K562 (cell line): ENCODE results near the gene NAE1. TPM values are rescaled to one million over a fixed set of nuclear protein-coding genes. Genes with fewer than 3 reads are reported as not detected.
A peak's percentile ranks its signal among the peaks of the same experiment; 100 is the strongest.

Source experiments
- ATF1 ChIP-seq, 2 experiments: fragments of 450-650 bp in 1 of 2; IDR thresholded peaks; 2 replicates each; pipeline ENCODE4 v1.6.1; 2016; ENCODE audit warnings: missing compliant biosample characterization in 1 of 2, missing genetic modification characterization in 1 of 2
- ATF7 ChIP-seq: fragments of 450-650 bp; IDR thresholded peaks from 2 replicates; pipeline ENCODE4 v1.7.1; 2014; ENCODE audit warnings: mild to moderate bottlenecking, moderate library complexity
- BHLHE40 ChIP-seq: IDR thresholded peaks from 2 replicates; pipeline ENCODE4 v1.6.1; 2011; ENCODE audit warnings: low read length, improper control_type of control experiment
- CC2D1A ChIP-seq: fragments of 450-650 bp; IDR thresholded peaks from 2 replicates; pipeline ENCODE4 v1.6.1; 2017; ENCODE audit warnings: mild to moderate bottlenecking
- FOXA3 ChIP-seq, 2 experiments: fragments of 450-650 bp in 1 of 2; sonication (generic) in 1 of 2; formaldehyde crosslinking; IDR thresholded peaks in 1 of 2; conservative IDR thresholded peaks in 1 of 2; 2 replicates each; pipeline versions ENCODE4 v1.4.0 to v1.8.0; 2020 to 2022; ENCODE audit warnings: mild to moderate bottlenecking in 2 of 2, missing genetic modification reagents in 1 of 2
- MXI1 ChIP-seq: IDR thresholded peaks from 2 replicates; pipeline ENCODE4 v1.6.1; 2011; ENCODE audit warnings: low read depth, mild to moderate bottlenecking, improper control_type of control experiment, low read length
- MYC ChIP-seq, 2 experiments: fragments of 250-450 bp in 1 of 2; sonication (Bioruptor Pico) in 1 of 2; IDR thresholded peaks; 2 replicates each; pipeline versions ENCODE4 v1.5.1 to v1.6.1; 2012 to 2021; ENCODE audit warnings: low read depth in 2 of 2, borderline replicate concordance in 1 of 2, improper control_type of control experiment in 1 of 2, low read length in 1 of 2, mild to moderate bottlenecking in 1 of 2, moderate library complexity in 1 of 2
- NR3C1 ChIP-seq: sonication (generic); formaldehyde crosslinking; IDR thresholded peaks from 2 replicates; pipeline ENCODE4 v1.8.1; 2022; ENCODE audit warnings: missing genetic modification reagents
- PML ChIP-seq: IDR thresholded peaks from 2 replicates; pipeline ENCODE4 v1.6.1; 2012; ENCODE audit warnings: low read length, inconsistent platforms
- RBBP5 ChIP-seq: fragments of 200-600 bp; sonication (generic); IDR thresholded peaks from 2 replicates; pipeline ENCODE4 v1.6.1; 2012; ENCODE audit warnings: borderline replicate concordance, mild to moderate bottlenecking, low read length, control low read depth, inconsistent platforms; ENCODE audit not compliant: insufficient read depth, poor library complexity, severe bottlenecking
- RFX7 ChIP-seq: fragments of 250-450 bp; sonication (Bioruptor Pico); IDR thresholded peaks from 2 replicates; pipeline ENCODE4 v1.5.1; 2021; ENCODE audit warnings: mild to moderate bottlenecking
- ZFP36 ChIP-seq: fragments of 150-350 bp; IDR thresholded peaks from 2 replicates; pipeline ENCODE4 v1.6.1; 2018; ENCODE audit warnings: low read length, low read depth; ENCODE audit not compliant: partially characterized antibody
- ZNF274 ChIP-seq: IDR thresholded peaks from 2 replicates; pipeline ENCODE4 v1.6.1; 2011; ENCODE audit warnings: low read depth, mild to moderate bottlenecking, low read length, moderate library complexity, borderline replicate concordance
- ZNF324 ChIP-seq: fragments of 250-450 bp; sonication (Bioruptor Pico); IDR thresholded peaks from 2 replicates; pipeline ENCODE4 v1.4.0; 2020; ENCODE audit warnings: mild to moderate bottlenecking
- ZNF584 ChIP-seq: fragments of 200-800 bp; sonication (Bioruptor generic); IDR thresholded peaks from 2 replicates; pipeline ENCODE4 v1.6.1; 2016; ENCODE audit warnings: low read depth, mild to moderate bottlenecking, missing genetic modification characterization, missing compliant biosample characterization
- ZNF79 ChIP-seq: fragments of 250-450 bp; sonication (Bioruptor Pico); IDR thresholded peaks from 2 replicates; pipeline ENCODE4 v1.4.0; 2020; ENCODE audit warnings: low read depth, mild to moderate bottlenecking, moderate library complexity
- polyA plus RNA-seq, 8 experiments: library from polyadenylated mRNA; depleted of rRNA in 4 of 8; stranded (reverse) in 5 of 8; unstranded in 3 of 8; fragments of >200 nt; fragmentation: Nextera tagmentation in 2 of 8; fragmentation: Illumina TruSeq in 1 of 8; extraction: Ambion mirVana in 2 of 8; extraction: Trizol in 1 of 8; gene quantifications; 2 replicates each; pipeline versions ENCODE4 v1.2.1 to v1.2.3, GENCODE V29; 2011 to 2014; ENCODE audit warnings: inconsistent platforms in 1 of 8, missing spikeins in 1 of 8
- total RNA-seq, 7 experiments: library from RNA; depleted of rRNA in 6 of 7; stranded (reverse); fragments of >200 nt in 6 of 7; fragmentation: Illumina TruSeq in 2 of 7; extraction: Trizol in 2 of 7; gene quantifications; 2 replicates each; pipeline versions ENCODE4 v1.2.1 to v1.2.3, GENCODE V29; 2011 to 2021; ENCODE audit warnings: low replicate concordance in 1 of 7
- TF ChIP-seq, protein P1 (sequence below): fragments of 450-650 bp; IDR thresholded peaks from 2 replicates; pipeline ENCODE4 v1.6.1; 2017; ENCODE audit warnings: antibody characterized with exemption, mild to moderate bottlenecking
- TF ChIP-seq, protein P2 (sequence below): fragments of 250-450 bp; sonication (Bioruptor Pico); IDR thresholded peaks from 2 replicates; pipeline ENCODE4 v1.5.0; 2020; ENCODE audit warnings: mild to moderate bottlenecking
- TF ChIP-seq, protein P3 (sequence below): IDR thresholded peaks from 2 replicates; pipeline ENCODE4 v1.6.1; 2011; ENCODE audit warnings: borderline replicate concordance, low read depth, mild to moderate bottlenecking, moderate library complexity, low read length; ENCODE audit not compliant: insufficient read depth, poor library complexity, severe bottlenecking

Gene NAE1
- total and polyA plus RNA-seq, 9 of the 15 experiments (the other 6 are each of a cell fraction or from before 2014, with no cell fraction given): 165 to 294 (median 230) TPM

DNA sequence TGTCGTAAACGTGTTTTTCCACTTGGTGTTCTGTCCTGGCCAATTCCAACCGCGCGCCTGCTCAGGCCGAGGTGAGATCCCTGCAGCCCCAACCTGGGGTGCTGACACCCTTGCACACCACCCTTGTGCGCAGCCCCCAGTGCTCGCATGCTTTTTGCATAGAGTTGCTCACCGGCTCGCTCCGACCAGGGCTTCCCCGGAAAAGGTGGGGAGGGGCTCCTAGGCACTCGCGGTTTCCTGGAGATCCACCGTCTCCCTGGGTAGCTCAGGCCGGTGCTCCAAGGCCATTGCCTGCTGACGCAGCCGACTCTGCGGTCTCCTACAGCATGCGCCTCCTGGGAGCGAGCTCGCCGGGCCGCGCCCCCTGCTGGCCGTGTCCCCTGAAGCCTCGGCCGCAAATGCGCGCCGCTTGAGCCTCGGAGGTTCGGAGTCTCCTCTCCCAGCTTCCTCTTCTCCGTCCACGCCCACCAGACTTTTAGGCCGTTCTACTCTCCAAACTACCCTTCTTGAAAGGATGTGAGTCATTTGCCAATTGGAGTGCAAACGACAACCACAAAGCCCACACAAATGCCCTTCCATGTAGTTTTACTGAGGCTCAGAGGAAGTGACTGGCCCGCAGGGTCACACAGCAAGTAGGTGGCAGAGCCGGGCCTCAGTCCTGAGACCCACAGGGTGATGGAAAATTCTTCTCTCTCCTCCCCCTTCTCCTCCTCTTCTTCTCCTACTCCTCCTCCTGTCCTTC lies 42.3 kb upstream of the NAE1 start (continued):
- TF ChIP-seq, protein P1, sequence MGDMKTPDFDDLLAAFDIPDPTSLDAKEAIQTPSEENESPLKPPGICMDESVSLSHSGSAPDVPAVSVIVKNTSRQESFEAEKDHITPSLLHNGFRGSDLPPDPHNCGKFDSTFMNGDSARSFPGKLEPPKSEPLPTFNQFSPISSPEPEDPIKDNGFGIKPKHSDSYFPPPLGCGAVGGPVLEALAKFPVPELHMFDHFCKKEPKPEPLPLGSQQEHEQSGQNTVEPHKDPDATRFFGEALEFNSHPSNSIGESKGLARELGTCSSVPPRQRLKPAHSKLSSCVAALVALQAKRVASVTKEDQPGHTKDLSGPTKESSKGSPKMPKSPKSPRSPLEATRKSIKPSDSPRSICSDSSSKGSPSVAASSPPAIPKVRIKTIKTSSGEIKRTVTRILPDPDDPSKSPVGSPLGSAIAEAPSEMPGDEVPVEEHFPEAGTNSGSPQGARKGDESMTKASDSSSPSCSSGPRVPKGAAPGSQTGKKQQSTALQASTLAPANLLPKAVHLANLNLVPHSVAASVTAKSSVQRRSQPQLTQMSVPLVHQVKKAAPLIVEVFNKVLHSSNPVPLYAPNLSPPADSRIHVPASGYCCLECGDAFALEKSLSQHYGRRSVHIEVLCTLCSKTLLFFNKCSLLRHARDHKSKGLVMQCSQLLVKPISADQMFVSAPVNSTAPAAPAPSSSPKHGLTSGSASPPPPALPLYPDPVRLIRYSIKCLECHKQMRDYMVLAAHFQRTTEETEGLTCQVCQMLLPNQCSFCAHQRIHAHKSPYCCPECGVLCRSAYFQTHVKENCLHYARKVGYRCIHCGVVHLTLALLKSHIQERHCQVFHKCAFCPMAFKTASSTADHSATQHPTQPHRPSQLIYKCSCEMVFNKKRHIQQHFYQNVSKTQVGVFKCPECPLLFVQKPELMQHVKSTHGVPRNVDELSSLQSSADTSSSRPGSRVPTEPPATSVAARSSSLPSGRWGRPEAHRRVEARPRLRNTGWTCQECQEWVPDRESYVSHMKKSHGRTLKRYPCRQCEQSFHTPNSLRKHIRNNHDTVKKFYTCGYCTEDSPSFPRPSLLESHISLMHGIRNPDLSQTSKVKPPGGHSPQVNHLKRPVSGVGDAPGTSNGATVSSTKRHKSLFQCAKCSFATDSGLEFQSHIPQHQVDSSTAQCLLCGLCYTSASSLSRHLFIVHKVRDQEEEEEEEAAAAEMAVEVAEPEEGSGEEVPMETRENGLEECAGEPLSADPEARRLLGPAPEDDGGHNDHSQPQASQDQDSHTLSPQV: peak; percentile 88
- TF ChIP-seq RFX7 (no peak), ZFP36 (peak; percentile 79), MXI1 (peak; percentile 41; the same call in 1 of the 2 replicates), ZNF274 (no peak), RBBP5 (peak; percentile 56), ZNF324 (CRISPR knock-in tag) (no peak), CC2D1A (peak; percentile 27; the same call in 1 of the 2 replicates), PML (peak; percentile 16; the same call in 1 of the 2 replicates), ATF1 (CRISPR knock-in tag; IDR thresholded peaks at IDR 0.05) (no peak), ATF1 (tag; IDR thresholded peaks at IDR 0.05) (peak; percentile 88), ATF7 (peak; percentile 81; the same call in 1 of the 2 replicates), BHLHE40 (peak; percentile 78), ZNF79 (CRISPR knock-in tag) (no peak), FOXA3 (CRISPR knock-in tag; conservative IDR thresholded peaks at IDR 0.05 in 1 of 2, IDR thresholded peaks at IDR 0.05 in 1 of 2) (no peak), NR3C1 (CRISPR knock-in tag) (0 out of 2 replicates have a peak, but pooled peaks have one; percentile 34), ZNF584 (CRISPR knock-in tag) (no peak), MYC (IDR thresholded peaks at IDR 0.05; ENCODE audit: low read depth, low read length) (peak; percentile 94), MYC (CRISPR knock-in tag; IDR thresholded peaks at IDR 0.05; ENCODE audit: borderline replicate concordance, low read depth) (0 out of 2 replicates have a peak, but pooled peaks have one; percentile 49)
- TF ChIP-seq, protein P2, sequence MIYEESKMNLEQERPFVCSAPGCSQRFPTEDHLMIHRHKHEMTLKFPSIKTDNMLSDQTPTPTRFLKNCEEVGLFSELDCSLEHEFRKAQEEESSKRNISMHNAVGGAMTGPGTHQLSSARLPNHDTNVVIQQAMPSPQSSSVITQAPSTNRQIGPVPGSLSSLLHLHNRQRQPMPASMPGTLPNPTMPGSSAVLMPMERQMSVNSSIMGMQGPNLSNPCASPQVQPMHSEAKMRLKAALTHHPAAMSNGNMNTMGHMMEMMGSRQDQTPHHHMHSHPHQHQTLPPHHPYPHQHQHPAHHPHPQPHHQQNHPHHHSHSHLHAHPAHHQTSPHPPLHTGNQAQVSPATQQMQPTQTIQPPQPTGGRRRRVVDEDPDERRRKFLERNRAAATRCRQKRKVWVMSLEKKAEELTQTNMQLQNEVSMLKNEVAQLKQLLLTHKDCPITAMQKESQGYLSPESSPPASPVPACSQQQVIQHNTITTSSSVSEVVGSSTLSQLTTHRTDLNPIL: no peak
- TF ChIP-seq, protein P3, sequence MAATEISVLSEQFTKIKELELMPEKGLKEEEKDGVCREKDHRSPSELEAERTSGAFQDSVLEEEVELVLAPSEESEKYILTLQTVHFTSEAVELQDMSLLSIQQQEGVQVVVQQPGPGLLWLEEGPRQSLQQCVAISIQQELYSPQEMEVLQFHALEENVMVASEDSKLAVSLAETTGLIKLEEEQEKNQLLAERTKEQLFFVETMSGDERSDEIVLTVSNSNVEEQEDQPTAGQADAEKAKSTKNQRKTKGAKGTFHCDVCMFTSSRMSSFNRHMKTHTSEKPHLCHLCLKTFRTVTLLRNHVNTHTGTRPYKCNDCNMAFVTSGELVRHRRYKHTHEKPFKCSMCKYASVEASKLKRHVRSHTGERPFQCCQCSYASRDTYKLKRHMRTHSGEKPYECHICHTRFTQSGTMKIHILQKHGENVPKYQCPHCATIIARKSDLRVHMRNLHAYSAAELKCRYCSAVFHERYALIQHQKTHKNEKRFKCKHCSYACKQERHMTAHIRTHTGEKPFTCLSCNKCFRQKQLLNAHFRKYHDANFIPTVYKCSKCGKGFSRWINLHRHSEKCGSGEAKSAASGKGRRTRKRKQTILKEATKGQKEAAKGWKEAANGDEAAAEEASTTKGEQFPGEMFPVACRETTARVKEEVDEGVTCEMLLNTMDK: peak; percentile 88
